CD4-positive, alpha-beta T cell treated with Interleukin-21 for 1 hour (primary cell): ENCODE measurements around the gene HAND2.

Source experiments
- DNase-seq: peaks from one replicate; pipeline ENCODE4 v3.0.0-alpha.2; 2020

HAND2 gene

DNA sequence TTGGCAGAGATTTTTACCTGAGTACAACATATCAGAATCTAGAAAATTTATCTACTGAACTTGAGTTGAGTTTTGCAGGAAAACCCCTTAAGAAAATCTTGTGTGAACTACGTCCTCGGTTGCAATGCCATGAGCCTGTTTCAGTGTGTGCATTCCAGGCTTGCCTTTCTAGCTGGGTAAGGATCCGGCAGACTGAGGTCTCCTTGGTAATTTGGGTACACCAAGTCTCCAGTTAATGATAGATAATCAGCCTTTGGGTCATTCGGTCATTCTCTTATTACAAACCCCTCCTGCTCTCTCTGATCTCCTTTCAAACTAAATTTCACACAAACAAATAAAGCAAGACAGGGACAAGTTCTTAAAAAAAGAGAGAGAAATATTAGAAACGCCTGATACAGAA, 5.9 kb upstream of the HAND2 start:
- no peak for DNase-seq

DNA sequence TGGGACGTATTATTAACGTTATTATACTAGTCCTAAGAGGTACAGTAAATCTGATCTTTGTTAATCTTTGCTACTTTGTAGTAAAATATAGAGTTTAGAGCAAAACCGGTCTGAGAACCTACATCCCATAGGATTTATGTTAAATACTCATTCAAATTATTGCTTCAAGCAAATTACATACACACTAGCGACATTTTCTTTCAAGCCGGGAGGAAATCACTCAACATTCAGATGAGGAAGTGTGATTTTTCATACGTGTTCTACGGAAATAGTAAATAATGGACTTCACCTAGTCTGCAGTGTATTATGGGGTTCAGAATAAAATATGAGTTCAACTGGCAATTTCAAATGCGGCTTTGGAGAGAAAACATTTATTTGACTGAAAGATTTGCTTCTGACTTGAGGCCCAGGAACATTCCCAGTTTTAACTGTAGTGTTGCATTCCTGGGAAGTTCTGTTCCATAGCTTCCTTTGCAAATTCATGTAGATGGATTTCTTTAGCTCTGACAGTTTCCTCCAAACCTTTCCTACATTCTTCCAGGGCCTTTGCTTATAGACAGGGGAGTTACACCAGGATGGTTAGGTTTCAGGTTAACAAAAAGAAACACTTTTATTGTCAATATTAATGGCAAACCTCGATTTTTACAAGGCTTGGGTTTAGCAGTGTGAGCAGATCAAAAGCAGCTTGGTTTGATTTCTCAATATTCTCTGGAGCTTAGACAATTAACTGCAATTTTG, 5.3 kb upstream of the HAND2 start:
- DNase-seq, result no peak

DNA sequence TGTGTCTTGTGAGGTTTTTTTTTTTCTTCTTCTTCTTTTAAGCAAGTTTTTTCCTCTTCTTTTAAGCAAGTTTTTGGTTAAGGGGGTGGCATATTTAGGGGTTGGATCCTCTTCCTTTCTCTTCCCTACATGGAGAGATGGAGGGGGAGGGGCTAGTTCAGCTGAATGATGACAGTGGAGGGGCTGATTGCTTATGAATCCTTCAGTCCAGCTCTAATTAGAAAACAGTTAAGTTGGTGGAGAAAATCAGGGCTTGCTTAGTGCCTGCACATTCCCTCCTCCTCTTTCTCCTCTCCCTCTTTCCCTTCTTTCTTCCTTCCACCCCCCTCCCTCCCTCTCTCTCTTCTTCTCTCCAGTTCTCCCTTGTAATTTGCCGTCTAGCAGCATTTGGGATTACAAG, 4.4 kb upstream of the HAND2 start:
- DNase-seq, result no peak

DNA sequence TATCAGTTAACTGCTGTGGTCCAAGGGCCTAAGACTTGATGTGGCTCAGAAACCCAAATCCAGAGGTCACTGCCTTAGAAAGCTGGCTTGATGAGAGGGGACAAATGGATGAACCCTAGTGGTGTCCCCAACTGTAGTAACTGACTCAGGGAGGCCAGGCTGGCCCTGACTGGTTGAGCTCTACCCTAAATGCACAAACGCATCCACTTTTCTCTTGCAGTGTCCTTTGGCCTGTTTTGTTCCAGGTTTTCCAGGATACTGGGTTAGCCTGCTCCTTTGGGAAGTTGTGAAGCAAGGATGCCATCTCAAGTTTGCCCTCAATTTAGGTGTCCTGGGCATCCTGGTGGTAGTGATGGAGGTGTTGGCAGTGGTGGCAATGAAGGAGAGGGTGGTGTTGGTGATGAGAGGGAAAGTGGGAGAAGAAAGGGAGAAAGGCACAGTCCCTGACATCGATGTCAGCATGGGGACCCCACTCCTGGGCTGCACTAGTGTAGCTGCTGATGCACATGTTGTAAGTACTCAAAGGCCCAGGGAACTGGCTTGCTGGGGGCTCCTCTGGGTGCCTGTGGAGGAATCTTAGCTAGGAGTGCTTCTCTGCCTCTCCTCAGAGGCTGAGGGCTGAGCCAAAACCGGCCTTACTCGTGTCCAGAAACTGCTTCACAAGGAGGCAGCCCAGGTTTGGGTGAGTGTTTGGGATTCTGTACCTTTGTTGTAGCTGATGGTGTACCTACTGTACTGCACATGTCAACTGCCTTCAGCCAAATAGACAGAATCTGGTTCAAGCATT, 2.9 kb upstream of the HAND2 start:
- DNase-seq, result no peak

DNA sequence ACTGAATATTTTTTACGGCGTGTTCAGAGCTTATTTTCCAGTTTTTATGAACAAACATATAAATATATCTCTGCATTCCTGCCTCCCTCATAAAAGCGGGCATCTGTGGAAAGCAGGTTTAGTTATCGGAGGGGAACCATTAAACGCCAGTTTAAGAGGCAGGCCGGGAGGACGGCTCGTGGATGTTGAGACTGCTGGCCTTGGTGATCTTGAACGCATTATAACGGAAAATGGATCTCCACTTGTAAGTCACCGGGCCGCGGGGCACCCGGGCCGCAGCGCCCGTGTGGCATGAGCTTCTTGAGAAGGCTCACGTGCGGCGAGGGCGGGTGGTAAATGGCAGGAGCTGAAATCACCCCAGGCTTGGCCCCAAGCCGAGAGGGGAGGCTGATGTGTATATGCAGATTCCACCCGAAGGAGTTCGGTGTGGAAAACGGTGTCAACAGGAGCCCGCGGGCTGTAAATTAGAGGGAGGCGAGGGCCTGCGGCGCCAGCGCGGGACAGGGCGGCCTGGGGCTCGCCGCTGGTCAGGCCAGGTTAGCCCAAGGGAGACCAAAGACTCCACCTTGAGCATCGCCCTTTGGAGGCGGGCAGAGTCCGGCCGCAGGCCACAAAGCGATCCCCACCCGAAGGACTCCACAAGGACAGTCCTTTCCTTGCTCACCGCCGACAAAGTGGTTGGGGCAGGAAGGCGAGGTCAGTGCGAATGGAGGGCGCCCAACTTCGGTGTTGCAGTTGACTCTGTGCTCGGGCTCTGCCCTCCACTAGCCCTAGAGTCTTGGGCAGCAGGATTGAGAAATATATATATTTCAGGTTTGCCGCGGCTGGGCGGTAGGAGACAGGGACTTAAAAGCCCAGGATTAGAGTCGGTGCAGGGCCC, 1.3 kb upstream of the HAND2 start:
- DNase-seq, result no peak

DNA sequence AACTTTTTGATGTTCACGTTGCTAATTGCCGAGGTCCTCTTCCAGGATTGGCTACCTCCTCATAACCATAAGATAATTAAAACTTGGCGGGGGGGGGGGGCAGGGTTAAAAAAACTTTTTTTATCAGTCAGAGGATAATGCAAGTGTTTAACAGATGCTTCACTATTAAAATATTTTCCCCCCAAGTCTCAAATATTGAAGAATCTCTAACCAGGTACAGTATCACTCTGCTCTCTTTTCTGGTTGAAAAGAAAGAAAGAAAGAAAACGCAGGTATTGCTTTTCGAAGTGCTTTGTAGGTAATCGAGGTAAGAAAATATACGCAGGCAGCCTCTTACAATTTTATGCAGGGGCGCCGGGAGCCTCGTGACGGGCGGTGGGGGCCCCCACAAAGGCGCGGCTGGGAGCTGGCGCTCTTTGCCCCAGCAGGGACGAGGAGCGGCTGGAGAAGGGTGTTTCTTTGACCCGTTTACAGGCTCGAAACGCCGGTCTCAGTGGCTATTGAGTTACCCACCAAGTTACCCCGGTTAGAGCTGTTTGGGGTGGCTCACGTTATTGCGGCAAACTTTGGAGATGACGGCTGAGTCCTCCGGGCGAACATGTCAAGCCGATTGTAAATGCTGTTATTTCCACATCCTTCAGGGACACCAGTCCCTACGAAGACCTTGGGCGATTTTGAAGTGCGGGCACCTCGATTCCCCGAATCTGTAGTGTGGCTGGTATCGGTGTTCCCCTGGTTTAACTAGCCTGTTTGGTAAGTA, 477 bp upstream of the HAND2 start:
- DNase-seq, result no peak

DNA sequence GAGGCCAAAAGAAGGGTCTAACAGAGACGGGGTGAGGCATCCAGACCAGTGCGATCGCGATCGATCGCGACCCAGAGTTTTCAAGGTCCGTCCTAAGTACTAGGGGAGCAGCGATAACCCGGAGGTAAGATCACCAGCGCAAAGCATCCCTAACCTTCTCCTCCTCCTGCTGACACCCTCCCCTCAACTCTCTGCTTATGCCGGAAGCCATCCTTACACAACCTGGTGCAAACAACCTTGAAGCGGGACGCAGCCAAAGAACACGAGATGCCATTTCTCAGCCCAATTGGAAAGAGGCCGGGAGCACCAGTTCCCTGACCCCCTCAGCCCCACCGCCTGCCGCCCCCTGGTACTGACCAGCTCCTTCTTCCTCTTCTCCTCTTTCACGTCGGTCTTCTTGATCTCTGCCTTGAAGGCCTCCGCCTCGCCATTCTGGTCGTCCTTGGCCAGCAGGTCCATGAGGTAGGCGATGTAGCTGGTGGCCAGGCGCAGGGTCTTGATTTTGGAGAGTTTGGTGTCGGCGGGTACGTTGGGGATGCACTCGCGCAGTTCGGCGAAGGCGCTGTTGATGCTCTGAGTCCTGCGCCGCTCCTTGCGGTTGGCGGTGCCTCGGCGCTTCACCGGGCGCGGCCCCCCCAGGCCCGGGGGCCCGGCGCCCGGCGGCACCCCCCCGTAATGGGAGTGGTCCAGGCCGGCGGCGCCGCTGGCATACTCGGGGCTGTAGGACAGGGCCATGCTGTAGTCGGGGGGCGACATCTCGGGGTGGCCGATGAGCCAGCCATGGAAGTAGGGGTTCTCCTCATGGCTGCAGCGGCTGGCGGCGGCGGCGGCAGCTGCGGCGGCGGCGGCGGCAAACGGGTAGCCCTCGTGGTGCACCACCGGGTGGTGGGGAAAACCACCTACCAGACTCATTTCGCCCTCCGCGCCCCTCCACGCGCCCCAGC, 1.4 kb downstream of the HAND2 start:
- DNase-seq, result no peak

DNA sequence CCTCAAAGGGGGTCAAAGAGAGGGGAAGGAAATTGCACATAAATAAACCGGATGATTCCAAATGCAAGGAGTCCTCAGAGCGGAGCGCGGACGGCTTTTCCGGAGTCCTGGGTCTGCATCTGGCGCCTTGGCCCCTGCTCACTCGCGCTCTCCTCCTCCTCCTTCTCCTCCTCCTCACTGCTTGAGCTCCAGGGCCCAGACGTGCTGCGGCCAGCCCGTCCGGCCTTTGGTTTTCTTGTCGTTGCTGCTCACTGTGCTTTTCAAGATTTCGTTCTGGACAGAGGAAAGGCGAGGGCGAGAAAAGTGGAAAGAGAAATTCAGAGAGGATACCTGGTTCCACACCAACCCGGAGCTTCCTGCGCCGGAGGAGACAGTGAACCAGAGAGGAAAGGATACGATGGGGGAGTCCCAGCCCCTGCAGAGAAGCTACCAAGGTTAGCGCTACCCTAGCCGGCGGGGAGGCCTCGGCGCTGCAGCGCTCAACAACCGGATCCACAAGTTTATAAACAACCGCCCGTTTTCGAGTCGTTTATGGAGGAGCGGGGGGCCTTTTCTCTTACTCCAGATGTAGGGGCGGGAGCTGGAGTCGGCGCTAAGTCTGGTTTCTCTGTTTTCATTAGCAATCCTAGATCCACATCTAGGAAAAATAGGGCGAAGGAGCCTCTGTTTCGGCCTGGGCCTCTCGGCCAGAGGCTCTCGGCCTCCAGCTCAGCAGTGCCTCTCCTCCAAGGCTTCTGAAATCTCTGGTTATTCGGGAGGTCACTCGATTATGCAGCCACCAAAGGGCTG, 2.7 kb downstream of the HAND2 start:
- no peak for DNase-seq

DNA sequence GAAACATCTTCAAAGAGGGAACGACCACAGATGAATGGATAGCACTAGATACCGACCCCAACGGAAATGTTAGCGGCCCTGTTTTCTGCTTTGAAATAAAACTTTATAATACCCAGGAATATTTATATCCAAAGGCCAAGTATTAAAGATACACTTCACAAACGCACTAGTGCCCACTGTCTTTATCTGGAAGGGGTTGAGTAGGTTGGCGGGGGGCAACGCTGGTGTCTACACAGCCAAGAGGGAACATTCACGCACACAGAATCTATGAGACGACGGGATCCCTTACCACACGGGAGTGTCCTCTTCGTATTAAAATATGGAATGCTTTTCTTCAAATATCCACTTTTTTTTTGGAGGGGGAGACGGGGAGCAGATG, 3.3 kb downstream of the HAND2 start:
- DNase-seq, result no peak

DNA sequence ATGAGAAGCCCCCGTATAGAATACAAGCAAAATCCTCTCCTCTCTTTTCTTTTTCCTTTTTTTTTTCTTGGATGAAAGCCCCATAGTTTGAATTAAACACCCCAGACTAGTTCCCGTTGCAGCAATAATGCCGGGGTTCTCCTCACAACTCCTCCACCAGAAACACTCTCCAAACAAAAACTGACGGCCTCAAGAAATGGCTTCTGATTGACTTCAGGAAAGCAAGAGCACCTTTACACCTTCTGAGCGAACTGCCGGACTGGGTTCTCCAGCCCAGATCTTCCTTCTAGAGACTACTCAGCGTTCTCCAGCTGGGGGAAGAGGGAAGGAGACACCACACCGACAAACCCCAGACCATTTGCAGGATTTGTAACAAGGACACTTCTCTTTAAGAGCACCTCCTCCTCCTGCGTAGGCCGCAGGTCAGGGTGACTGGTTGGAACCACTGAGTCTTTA, 4.0 kb downstream of the HAND2 start:
- no peak for DNase-seq

DNA sequence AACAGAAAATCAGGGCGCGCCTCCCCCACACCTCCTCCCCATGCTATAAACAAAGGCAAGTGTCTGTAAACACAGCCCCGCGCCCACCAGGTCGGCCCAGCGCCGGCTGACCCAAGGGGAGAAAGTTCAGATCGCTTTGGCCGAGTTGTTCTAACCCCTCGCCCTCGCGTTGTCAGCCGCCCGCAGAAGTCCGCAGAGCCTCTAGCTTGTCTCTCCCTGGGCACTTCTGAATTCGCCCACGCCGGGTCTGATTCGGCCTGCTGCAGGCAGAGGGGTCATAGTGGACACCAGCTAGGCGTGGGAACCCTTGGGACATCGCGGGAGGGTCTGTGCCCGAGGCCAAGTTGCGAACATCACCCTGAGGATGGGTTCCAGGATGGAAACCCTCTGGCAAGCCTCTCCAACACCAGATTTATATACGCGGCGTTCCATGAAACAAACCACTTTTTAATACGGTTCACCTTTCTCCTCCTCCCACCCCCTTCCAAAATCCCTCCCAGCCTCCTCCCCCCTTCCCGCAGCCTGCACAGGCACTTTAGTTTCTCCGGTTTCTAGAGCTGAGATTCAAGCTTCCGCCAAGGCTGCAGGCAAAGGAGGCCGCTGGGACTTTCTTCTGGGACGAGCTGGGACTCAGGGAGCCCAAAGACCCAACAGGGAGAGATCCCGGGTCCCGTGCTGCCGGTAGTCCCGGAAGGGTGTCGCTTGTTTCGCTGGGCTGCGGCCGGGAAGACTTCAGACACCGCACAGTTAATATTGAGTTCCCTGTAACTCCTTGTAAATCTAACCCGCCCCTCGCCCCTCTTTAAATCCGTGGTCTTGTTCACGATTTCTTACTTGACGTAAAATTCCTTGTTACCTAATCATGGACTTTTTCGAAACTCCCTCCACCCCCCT, 4.7 kb downstream of the HAND2 start:
- DNase-seq, result no peak

DNA sequence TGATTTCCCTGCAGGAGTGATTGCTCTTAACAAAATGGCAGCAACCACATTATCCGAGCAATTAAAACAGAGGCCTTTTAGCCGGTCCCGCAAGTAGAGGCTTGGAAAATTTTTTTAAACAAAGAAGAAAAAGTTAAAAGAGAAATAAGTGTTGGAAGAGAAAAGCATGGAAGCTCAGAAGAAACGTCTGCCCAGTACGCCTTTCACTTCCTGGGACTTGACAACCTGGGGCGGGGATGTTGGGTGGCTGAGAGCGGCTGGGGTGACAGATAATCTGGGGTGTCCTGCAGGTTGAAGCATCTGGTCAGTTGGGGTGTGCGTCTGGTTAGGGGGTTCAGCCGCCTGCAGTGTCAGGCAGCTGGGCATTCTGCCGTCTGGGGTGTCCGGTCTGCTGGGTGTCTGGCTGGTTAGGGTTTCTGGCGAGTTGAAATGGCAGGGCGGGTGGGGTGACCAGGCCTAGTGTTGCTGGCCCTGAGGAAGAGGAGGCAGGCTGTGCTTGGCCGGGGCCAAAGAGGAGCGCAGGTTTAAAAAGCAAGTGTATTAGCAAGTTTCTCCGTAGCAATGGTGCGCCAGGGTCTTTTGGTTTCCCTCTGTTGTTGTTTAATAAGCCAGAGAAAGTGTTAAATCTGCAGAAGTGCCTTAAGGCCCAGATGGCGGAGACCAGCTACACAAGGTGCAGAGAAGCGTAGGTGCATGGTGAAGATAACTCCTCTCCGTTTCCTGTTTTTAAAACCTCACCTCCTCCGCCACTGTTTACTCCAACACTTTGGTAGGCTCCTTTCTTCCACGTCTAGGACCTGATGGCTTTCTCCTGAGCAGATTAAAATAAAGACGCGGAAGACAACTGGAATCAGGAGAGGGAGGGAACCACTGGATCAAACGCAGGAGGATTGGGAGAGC, 5.6 kb downstream of the HAND2 start:
- no peak for DNase-seq

DNA sequence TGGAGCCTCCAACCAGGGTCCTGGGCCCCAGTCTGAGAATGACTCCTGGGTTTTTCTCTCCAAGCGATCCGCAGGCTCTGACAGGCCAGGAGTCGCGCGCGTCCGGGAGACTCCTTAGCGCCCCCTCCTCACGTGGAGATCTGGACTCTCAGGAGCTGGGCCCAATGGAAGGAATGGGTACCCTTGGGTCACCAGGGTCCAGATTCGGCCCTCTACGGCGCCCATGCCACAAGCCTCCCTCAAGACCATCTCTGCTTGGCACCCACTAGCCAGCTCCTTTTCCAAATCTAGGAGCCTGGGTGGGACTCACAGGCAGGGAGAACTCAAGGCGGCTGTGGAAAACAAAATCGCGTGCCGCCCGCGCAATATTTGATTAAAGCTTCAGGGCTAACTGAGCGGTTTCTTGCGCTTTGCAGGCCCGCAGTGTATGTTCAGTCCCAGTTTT, 7.1 kb downstream of the HAND2 start:
- DNase-seq, result no peak

DNA sequence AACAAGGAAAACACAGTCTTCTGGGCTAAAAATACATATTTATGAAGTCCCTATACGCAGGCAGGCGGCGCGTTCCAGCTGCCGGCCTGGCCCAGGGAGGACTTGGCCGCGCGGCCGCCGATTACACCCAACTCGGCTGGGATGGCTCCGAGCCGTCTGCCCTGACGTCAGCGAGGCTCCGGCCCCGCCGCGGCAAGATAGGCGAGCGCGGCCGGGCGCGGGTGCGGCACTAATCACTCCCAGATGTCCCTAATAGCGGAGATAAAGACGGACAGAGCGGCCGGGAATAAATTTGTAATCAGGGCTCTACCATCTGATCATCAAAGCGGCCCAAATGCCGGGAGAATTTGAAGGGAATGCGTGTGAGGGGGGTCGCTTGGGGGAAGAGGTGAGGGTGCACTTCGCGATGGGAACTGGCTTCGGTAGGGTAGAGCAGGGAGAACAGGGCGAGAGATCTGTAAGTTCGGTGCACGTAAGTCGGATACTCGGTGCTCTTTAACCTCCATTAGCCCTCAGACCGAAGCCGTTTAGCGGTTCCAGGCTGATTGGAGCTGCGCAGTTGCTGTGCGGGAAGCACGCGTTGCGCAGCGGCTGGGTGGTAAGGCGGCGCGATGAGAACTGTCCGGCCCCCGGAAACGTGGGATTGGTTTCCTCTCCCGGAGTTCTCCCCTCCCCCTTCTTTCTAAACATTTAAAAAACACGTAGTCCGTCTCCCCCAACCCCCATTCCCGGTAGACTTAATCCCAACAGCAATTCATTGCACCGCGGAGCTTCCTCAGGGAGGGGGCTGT, 7.7 kb downstream of the HAND2 start:
- DNase-seq, result no peak

DNA sequence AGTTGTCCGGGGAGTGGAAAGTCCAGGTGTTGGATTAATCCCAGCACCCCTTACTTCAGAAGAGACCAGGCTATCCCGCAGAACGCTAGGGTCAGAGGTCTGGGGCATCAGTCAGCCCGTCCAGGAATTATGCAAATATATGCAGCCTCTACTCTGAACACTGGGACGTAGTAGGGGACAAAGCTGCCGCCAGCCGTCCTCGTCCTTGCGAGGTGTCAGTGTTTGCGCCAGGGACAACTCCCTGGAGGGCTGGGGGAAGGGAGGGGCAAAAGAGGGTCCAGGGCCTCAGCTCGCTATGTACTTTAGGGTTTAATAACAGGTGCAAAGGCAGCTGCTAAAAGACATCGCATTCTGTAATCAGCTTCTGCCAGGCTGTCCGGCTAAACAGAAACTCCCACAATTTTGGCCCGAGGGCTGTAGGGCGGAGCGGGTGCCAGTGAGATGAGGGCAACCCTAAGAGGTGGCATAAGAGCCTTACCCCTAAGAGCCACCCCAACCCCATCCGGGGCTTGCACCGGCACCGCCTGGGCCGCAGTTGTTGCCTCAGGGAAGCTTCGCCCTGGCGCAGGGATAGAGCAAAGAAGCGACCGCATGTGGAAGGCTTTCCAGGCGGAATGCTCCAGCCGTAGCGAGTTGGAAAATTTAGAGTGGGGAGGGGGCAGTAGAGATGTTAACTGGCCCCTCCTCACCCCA, 8.4 kb downstream of the HAND2 start:
- DNase-seq, result no peak

DNA sequence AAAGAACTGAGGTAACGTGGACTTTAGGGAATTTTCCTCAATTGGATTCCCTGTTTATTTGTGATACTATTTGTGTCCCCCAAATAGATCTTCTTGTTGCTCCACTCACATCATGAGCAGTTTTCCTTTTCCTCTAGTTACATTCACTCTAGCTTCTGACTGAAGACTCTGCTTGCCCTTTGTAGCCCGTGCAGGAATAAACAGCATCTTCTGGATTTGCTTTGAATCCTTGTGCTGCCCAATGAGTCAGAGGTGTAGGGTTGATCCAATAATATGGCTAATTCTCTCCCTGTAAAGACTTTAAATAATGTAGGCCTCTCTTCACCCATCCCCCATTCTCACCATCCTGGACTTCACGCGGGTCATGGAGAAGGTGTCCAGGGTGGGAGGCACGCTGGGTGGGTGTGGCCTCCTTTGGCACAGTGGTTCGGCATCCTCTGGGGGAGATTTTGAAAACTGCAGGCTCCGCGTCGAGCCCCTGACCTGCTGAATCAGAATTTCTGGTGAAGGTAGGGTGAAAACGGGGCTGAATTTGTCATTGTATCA, 9.0 kb downstream of the HAND2 start:
- DNase-seq, result no peak
